ENCODE results near the gene FAM120A. TPM values are rescaled to one million over a fixed set of nuclear protein-coding genes. Genes with fewer than 3 reads are reported as not detected.

The FAM120A gene
- total and polyA plus RNA-seq, 9 of the 15 experiments (the other 6 are each of a cell fraction or from before 2014, with no cell fraction given) = 8.7 to 71.0 (median 42.2) TPM

GRCh38 chr9:93471124-93471523 lies 19.6 kb downstream of the FAM120A start:
- WGBS (ENCODE audit: insufficient coverage, low coverage, missing lambda C conversion rate) = 90% methylated on average over 6 of the region's 6 CpGs
- BruUV-seq (replicated peaks) = no TSS peak
- H3K4me2 ChIP-seq (ENCODE audit: insufficient read depth, low read length) = no peak overlapping the region
- no peak overlapping the region for H3K4me3 ChIP-seq
- TF ChIP-seq E2F5 (CRISPR knock-in tag; IDR thresholded peaks at IDR 0.05) = no peak
- TF ChIP-seq, protein P1, sequence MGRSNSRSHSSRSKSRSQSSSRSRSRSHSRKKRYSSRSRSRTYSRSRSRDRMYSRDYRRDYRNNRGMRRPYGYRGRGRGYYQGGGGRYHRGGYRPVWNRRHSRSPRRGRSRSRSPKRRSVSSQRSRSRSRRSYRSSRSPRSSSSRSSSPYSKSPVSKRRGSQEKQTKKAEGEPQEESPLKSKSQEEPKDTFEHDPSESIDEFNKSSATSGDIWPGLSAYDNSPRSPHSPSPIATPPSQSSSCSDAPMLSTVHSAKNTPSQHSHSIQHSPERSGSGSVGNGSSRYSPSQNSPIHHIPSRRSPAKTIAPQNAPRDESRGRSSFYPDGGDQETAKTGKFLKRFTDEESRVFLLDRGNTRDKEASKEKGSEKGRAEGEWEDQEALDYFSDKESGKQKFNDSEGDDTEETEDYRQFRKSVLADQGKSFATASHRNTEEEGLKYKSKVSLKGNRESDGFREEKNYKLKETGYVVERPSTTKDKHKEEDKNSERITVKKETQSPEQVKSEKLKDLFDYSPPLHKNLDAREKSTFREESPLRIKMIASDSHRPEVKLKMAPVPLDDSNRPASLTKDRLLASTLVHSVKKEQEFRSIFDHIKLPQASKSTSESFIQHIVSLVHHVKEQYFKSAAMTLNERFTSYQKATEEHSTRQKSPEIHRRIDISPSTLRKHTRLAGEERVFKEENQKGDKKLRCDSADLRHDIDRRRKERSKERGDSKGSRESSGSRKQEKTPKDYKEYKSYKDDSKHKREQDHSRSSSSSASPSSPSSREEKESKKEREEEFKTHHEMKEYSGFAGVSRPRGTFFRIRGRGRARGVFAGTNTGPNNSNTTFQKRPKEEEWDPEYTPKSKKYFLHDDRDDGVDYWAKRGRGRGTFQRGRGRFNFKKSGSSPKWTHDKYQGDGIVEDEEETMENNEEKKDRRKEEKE (IDR thresholded peaks at IDR 0.05; ENCODE audit: borderline replicate concordance in 1 of 2, control insufficient read depth in 1 of 2, low read depth in 2 of 2, low read length in 1 of 2) = no peak
- no peak for TF ChIP-seq BRD9 (IDR thresholded peaks at IDR 0.05; ENCODE audit: low read depth, partially characterized antibody)
- no peak for TF ChIP-seq ZBTB12 (CRISPR knock-in tag; IDR thresholded peaks at IDR 0.05)
- no peak for TF ChIP-seq ZNF444 (CRISPR knock-in tag; IDR thresholded peaks at IDR 0.05)
- TF ChIP-seq, protein P2, sequence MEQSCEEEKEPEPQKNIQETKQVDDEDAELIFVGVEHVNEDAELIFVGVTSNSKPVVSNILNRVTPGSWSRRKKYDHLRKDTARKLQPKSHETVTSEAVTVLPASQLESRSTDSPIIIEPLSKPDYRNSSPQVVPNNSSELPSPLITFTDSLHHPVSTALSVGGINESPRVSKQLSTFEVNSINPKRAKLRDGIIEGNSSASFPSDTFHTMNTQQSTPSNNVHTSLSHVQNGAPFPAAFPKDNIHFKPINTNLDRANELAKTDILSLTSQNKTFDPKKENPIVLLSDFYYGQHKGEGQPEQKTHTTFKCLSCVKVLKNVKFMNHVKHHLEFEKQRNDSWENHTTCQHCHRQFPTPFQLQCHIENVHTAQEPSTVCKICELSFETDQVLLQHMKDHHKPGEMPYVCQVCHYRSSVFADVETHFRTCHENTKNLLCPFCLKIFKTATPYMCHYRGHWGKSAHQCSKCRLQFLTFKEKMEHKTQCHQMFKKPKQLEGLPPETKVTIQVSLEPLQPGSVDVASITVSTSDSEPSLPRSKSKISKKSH (CRISPR knock-in tag; IDR thresholded peaks at IDR 0.05) = no peak
- no peak for TF ChIP-seq ZNF830 (CRISPR knock-in tag; IDR thresholded peaks at IDR 0.05)
- no peak for TF ChIP-seq CTBP1 (IDR thresholded peaks at IDR 0.05; ENCODE audit: borderline replicate concordance)
- TF ChIP-seq, protein P3, sequence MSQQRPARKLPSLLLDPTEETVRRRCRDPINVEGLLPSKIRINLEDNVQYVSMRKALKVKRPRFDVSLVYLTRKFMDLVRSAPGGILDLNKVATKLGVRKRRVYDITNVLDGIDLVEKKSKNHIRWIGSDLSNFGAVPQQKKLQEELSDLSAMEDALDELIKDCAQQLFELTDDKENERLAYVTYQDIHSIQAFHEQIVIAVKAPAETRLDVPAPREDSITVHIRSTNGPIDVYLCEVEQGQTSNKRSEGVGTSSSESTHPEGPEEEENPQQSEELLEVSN (IDR thresholded peaks at IDR 0.05; ENCODE audit: borderline replicate concordance in 1 of 2, extremely low read depth in 1 of 2, insufficient read depth in 1 of 2, insufficient read length in 1 of 2, low read depth in 1 of 2, low read length in 1 of 2, poor library complexity in 1 of 2, severe bottlenecking in 1 of 2) = no peak
- TF ChIP-seq ILF3 (IDR thresholded peaks at IDR 0.05; ENCODE audit: borderline replicate concordance) = no peak
- no peak for TF ChIP-seq SAFB2 (IDR thresholded peaks at IDR 0.05; ENCODE audit: borderline replicate concordance, low read depth, low read length, severe bottlenecking)
- no peak for TF ChIP-seq CREM (IDR thresholded peaks at IDR 0.05; ENCODE audit: low read depth)
- no peak for TF ChIP-seq NONO (IDR thresholded peaks at IDR 0.05; ENCODE audit: low read depth in 2 of 2, low read length in 1 of 2)
- peaks cover 53% of the 10 kb centered on the region for H3K36me3 ChIP-seq (ENCODE audit: control insufficient read depth, insufficient read depth, low read length)
- H2AFZ ChIP-seq (ENCODE audit: low read depth, low read length) = no peak overlapping the region
- no peaks in the 10 kb centered on the region for H3K9me3 ChIP-seq (replicated peaks; ENCODE audit: control insufficient read depth, insufficient read depth, low read depth, low read length)
- H4K20me1 ChIP-seq (replicated peaks; ENCODE audit: control insufficient read depth, insufficient read depth, low read length) = peaks cover 11% of the 10 kb centered on the region
- no peak overlapping the region for H3K9ac ChIP-seq (ENCODE audit: insufficient read depth in 1 of 2, low read depth in 2 of 2, low read length in 2 of 2)
- ATAC-seq (no peak), DNase-seq (ENCODE audit: extremely low read depth in 1 of 4, low spot score in 3 of 4) (no peak), FAIRE-seq (peak; percentile 6)
- in situ Hi-C loops (cut with MboI) (no loop called here), intact Hi-C loops (cut with micrococcal nuclease) (no loop called here)
- H3K4me1 ChIP-seq (replicated peaks in 1 of 2; ENCODE audit: control insufficient read depth in 2 of 2, insufficient read depth in 2 of 2, low read length in 2 of 2) = peaks cover 8 to 14% of the 10 kb centered on the region in 2 experiments; a peak in 4 of 5 replicates
- peaks cover 3% of the 10 kb centered on the region for H3K9me1 ChIP-seq (ENCODE audit: control insufficient read depth, insufficient read depth, low read length)
- ChIA-PET CTCF (ENCODE audit: low intra/inter-chr PET ratio) (no interaction called here), POLR2A (interaction anchor here (0.7 to 1.1 kb wide), 2 partner anchors 17 to 29 kb away, joined by 3 read pairs; partner anchors contain the start of gene FAM120AOS)
- H3K27ac ChIP-seq (ENCODE audit: extremely low read depth, low read depth, low read length) = no peak overlapping the region
- H3K79me2 ChIP-seq (ENCODE audit: control insufficient read depth, insufficient read depth, low read length) = peaks cover 88% of the 10 kb centered on the region
- H3K27me3 ChIP-seq (ENCODE audit: control insufficient read depth in 2 of 2, insufficient read depth in 2 of 2, low read length in 2 of 2) = no peaks in the 10 kb centered on the region
